Measurements from ENCODE around the gene SERPINA5. TPM values are rescaled to one million over a fixed set of nuclear protein-coding genes. Genes with fewer than 3 reads are reported as not detected.

Gene SERPINA5
- total and polyA plus RNA-seq, 2 of the 13 experiments (the other 11 are each of a cell fraction or from before 2014, with no cell fraction given), result 449 to 498 TPM

GRCh38 chr14:94622653-94623421, 41.6 kb downstream of the SERPINA5 start:
- CTCF ChIA-PET (ENCODE audit: low intra/inter-chr PET ratio, low total read pairs), result no interaction called here
- TF ChIP-seq XBP1 (CRISPR knock-in tag; IDR thresholded peaks at IDR 0.05) (no peak), CBX5 (CRISPR knock-in tag; IDR thresholded peaks at IDR 0.05; ENCODE audit: borderline replicate concordance) (no peak), SSRP1 (CRISPR knock-in tag; IDR thresholded peaks at IDR 0.05) (0 out of 2 replicates have a peak, but pooled peaks have one; percentile 19), ZFP1 (CRISPR knock-in tag; IDR thresholded peaks at IDR 0.05) (no peak), ZNF616 (CRISPR knock-in tag; IDR thresholded peaks at IDR 0.05; ENCODE audit: low read depth) (no peak), GPBP1L1 (CRISPR knock-in tag; IDR thresholded peaks at IDR 0.05) (no peak), RBFOX2 (IDR thresholded peaks at IDR 0.05; ENCODE audit: low read depth, low read length) (peak; percentile 33), ZNF7 (CRISPR knock-in tag; IDR thresholded peaks at IDR 0.05) (no peak), SIN3B (IDR thresholded peaks at IDR 0.05; ENCODE audit: low read length) (no peak), HMG20B (CRISPR knock-in tag; conservative IDR thresholded peaks at IDR 0.05) (no peak), RBM22 (optimal IDR thresholded peaks at IDR 0.05; ENCODE audit: low read length) (peak; percentile 93), JARID2 (CRISPR knock-in tag; IDR thresholded peaks at IDR 0.05; ENCODE audit: insufficient replicate concordance) (no peak)
- TF ChIP-seq, protein P1, sequence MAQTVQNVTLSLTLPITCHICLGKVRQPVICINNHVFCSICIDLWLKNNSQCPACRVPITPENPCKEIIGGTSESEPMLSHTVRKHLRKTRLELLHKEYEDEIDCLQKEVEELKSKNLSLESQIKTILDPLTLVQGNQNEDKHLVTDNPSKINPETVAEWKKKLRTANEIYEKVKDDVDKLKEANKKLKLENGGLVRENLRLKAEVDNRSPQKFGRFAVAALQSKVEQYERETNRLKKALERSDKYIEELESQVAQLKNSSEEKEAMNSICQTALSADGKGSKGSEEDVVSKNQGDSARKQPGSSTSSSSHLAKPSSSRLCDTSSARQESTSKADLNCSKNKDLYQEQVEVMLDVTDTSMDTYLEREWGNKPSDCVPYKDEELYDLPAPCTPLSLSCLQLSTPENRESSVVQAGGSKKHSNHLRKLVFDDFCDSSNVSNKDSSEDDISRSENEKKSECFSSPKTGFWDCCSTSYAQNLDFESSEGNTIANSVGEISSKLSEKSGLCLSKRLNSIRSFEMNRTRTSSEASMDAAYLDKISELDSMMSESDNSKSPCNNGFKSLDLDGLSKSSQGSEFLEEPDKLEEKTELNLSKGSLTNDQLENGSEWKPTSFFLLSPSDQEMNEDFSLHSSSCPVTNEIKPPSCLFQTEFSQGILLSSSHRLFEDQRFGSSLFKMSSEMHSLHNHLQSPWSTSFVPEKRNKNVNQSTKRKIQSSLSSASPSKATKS (CRISPR knock-in tag; IDR thresholded peaks at IDR 0.05), result no peak
- TF ChIP-seq, protein P2, sequence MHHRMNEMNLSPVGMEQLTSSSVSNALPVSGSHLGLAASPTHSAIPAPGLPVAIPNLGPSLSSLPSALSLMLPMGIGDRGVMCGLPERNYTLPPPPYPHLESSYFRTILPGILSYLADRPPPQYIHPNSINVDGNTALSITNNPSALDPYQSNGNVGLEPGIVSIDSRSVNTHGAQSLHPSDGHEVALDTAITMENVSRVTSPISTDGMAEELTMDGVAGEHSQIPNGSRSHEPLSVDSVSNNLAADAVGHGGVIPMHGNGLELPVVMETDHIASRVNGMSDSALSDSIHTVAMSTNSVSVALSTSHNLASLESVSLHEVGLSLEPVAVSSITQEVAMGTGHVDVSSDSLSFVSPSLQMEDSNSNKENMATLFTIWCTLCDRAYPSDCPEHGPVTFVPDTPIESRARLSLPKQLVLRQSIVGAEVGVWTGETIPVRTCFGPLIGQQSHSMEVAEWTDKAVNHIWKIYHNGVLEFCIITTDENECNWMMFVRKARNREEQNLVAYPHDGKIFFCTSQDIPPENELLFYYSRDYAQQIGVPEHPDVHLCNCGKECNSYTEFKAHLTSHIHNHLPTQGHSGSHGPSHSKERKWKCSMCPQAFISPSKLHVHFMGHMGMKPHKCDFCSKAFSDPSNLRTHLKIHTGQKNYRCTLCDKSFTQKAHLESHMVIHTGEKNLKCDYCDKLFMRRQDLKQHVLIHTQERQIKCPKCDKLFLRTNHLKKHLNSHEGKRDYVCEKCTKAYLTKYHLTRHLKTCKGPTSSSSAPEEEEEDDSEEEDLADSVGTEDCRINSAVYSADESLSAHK (CRISPR knock-in tag; IDR thresholded peaks at IDR 0.05; ENCODE audit: borderline replicate concordance), result no peak
- TF ChIP-seq, protein P3, sequence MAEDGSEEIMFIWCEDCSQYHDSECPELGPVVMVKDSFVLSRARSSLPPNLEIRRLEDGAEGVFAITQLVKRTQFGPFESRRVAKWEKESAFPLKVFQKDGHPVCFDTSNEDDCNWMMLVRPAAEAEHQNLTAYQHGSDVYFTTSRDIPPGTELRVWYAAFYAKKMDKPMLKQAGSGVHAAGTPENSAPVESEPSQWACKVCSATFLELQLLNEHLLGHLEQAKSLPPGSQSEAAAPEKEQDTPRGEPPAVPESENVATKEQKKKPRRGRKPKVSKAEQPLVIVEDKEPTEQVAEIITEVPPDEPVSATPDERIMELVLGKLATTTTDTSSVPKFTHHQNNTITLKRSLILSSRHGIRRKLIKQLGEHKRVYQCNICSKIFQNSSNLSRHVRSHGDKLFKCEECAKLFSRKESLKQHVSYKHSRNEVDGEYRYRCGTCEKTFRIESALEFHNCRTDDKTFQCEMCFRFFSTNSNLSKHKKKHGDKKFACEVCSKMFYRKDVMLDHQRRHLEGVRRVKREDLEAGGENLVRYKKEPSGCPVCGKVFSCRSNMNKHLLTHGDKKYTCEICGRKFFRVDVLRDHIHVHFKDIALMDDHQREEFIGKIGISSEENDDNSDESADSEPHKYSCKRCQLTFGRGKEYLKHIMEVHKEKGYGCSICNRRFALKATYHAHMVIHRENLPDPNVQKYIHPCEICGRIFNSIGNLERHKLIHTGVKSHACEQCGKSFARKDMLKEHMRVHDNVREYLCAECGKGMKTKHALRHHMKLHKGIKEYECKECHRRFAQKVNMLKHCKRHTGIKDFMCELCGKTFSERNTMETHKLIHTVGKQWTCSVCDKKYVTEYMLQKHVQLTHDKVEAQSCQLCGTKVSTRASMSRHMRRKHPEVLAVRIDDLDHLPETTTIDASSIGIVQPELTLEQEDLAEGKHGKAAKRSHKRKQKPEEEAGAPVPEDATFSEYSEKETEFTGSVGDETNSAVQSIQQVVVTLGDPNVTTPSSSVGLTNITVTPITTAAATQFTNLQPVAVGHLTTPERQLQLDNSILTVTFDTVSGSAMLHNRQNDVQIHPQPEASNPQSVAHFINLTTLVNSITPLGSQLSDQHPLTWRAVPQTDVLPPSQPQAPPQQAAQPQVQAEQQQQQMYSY (CRISPR knock-in tag; IDR thresholded peaks at IDR 0.05), result no peak

More at GRCh38 chr14:94622653-94623421, 41.6 kb downstream of the SERPINA5 start:
- 86% methylated on average over 6 of the region's 6 CpGs for WGBS (ENCODE audit: low lambda C conversion rate)
- no peak overlapping the region for H3K4me3 ChIP-seq (replicated peaks in 1 of 3; ENCODE audit: insufficient read depth in 1 of 3, low read depth in 2 of 3, low read length in 3 of 3)
- no TSS peak for BruUV-seq (replicated peaks)
- no peak overlapping the region for H3K4me2 ChIP-seq (ENCODE audit: low read depth, low read length)
- H3K79me2 ChIP-seq (ENCODE audit: insufficient read depth, low read length), result no peaks in the 10 kb centered on the region
- H4K20me1 ChIP-seq (ENCODE audit: insufficient read depth, low read length), result peaks cover 20% of the 10 kb centered on the region; the same call in 1 of the 2 replicates
- H3K27me3 ChIP-seq (ENCODE audit: control insufficient read depth in 1 of 2, insufficient read depth in 2 of 2, low read length in 2 of 2), result no peaks in the 10 kb centered on the region
- POLR2A ChIA-PET, result interaction anchor here (1.3 to 19.0 kb wide), 7 partner anchors 9 to 82 kb away, joined by 3 to 638 read pairs (median 4); partner anchors contain the start of gene SERPINA3
- FAIRE-seq (no peak), DNase-seq (ENCODE audit: low spot score) (no peak), ATAC-seq (no peak)
- H3K4me1 ChIP-seq (ENCODE audit: insufficient read depth, low read length), result peaks cover 44% of the 10 kb centered on the region
- in situ Hi-C loops (cut with HindIII; ENCODE audit: extremely low pct_ligation_motif_present, low pct_unique_long_range_greater_than_20kb) (no loop called here), intact Hi-C loops (cut with micrococcal nuclease; ENCODE audit: unreplicated experiment) (no loop called here)
- H3K9me3 ChIP-seq (ENCODE audit: low read length), result peaks cover 7% of the 10 kb centered on the region
- peaks cover 37 to 67% of the 10 kb centered on the region in 2 experiments for H3K36me3 ChIP-seq (replicated peaks in 1 of 2; ENCODE audit: control insufficient read depth in 1 of 2, insufficient read depth in 2 of 2, low read length in 2 of 2)
- H3K27ac ChIP-seq (ENCODE audit: extremely low read length, insufficient read depth, low read length), result no peak overlapping the region
- no peak overlapping the region for H3K9ac ChIP-seq (ENCODE audit: insufficient read depth, low read depth, low read length)
- no peak overlapping the region for H2AFZ ChIP-seq (ENCODE audit: low read length)
